IPS-18c (cell line): ENCODE measurements around the gene MYMK.

ENCODE experiments used
- H3K4me3 ChIP-seq: 2 replicates; pipeline ENCODE4 v1.7.0; 2013; ENCODE audit warnings: low read depth, mild to moderate bottlenecking, low read length, moderate library complexity; ENCODE audit not compliant: insufficient read depth
- H3K9me3 ChIP-seq: one replicate; pipeline ENCODE4 v1.6.1; 2013; ENCODE audit warnings: mild to moderate bottlenecking, low read length, moderate library complexity; ENCODE audit not compliant: control insufficient read depth, insufficient read depth

Gene MYMK

DNA sequence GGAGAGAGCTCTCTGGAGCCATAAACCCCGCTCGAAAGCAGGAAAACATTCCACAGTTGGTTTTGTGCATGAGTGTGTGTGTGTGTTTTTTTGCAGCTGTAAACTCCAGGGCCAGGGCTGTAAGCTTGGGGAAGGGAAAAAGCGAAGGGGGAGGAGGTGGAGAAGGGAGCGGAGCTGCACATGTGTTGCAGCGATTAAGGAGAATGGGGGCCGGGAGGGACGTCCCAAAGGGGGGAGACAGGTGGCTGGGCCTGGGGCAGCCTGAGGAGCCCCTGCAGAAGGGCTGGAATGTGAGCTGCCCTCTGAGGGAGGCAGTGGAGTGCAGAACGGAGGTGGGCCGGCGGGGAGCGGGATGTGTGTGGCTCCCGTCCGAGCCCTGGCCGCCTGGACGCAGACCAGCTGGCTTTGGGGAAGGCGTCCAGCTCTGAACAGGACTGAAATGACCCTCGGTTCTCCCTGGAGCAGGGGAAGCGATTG, 2.7 kb upstream of the MYMK start:
- no peak overlapping the region for H3K4me3 ChIP-seq
- H3K9me3 ChIP-seq: no peaks in the 10 kb centered on the region

DNA sequence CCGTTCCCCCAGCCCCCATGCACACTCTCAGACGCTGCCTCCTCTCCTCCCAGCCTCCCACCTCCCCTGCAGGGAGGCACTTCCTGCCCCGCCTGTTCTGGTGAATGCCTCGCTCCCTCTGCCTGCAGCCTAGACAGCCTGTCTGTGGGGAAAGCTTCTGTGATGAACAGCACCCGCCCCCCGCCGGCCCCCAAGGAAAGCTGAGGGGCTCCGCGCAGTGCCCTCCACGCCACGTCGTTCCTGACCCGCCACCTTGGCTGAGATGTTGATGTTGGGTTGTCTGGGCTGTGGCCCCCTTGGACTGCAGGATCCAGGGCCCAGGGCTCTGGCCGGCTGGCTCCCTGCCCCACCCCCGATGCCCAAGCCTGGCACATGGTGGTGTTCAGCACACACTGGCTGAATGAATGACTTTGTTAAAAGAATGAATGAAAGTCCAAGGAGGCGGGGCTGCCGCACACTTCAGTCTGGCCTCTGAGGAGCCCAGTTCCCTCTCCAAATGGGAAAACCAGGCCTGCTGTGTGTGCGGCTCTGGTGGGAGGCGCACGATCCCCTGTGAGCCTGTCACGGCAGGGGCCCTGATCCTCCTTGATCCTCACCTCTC, 2.1 kb upstream of the MYMK start:
- Histone ChIP-seq H3K4me3 (no peak overlapping the region), H3K9me3 (peaks cover 2% of the 10 kb centered on the region)

DNA sequence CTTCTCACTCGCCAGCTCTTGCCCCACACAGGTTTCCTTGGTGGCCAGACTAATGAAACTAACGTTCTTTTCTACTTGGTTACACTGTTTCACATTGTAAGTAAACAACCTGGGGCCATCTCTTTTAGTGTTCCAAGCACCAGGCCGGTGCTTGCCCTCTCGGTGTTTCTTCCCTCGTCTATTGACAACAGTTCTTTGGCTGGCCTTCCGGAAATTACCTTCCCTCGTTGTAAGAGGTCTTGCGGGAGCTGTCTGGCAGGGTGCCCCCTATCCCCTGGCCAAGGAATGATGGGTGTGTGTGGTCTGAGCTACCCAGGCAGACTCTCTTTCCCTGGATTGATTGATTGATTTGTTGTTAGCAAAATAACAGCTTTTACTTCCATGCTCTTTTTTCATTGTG, 918 bp upstream of the MYMK start:
- Histone ChIP-seq H3K4me3 (no peak overlapping the region), H3K9me3 (peaks cover 2% of the 10 kb centered on the region)

GRCh38 chr9:133524146-133524545, 613 bp downstream of the MYMK start:
- peaks cover 2% of the 10 kb centered on the region for H3K9me3 ChIP-seq
- no peak overlapping the region for H3K4me3 ChIP-seq

DNA sequence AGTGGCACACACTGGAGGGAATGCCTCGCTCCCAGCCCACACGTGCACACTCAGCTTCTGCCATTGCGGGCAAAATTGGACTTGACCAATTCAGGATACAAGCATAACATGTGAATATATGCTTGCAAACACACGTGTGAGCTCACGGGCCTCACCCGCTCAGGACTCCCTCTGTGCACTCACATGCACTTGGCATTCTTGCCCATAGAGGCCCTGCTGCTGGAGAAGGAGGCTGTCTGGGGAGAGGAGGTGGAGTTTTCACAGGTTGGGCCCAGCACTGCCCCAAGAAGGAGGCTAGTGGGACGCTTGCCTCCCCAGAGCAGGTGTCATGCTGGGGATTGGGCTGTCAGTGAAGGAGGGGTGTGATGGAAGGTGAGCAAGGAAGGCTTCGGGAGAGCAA, 1.7 kb downstream of the MYMK start:
- Histone ChIP-seq H3K9me3 (peaks cover 2% of the 10 kb centered on the region), H3K4me3 (no peak overlapping the region)

DNA sequence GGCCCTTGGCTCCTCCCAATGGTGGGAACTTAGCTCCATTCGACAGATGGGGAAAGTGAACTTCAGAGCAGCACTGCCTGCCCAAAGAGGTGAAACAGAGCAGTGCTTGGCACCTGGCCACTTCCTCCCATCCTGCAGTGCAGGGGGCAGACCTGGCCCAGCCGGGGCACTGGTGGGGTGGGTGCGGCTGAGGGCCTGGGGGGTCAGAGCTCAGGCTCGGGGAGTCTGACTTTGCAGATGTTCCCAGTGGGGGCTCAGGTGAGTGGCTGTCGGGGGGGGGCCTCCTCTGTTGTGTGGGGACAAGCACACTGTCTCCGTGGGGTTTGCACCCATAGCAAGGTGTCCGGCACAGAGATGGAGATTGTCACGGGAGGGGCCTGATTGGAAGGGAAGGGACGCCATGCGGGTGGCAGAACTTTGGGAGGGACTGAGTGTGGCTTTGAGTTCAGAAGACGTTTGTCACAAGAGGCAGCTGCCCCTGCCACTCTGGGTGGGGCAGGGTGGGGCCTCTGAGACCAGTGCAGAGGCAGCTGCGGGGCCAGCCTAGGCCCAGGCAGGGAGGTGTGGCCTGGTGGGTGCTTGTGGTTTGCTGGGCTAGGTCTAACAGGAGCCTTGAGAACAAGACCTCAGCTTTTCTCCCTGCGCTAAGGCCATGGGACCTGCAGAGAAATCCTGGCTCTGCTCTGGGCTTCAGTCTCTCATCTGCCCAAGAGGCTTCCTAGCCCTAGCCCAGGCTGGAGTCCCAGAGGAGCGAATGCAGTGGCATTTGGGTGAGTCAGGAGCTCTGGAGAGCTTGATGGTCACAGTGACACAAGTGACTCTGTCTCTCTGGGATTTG, 2.5 kb downstream of the MYMK start:
- no peak overlapping the region for H3K4me3 ChIP-seq
- peaks cover 2% of the 10 kb centered on the region for H3K9me3 ChIP-seq

DNA sequence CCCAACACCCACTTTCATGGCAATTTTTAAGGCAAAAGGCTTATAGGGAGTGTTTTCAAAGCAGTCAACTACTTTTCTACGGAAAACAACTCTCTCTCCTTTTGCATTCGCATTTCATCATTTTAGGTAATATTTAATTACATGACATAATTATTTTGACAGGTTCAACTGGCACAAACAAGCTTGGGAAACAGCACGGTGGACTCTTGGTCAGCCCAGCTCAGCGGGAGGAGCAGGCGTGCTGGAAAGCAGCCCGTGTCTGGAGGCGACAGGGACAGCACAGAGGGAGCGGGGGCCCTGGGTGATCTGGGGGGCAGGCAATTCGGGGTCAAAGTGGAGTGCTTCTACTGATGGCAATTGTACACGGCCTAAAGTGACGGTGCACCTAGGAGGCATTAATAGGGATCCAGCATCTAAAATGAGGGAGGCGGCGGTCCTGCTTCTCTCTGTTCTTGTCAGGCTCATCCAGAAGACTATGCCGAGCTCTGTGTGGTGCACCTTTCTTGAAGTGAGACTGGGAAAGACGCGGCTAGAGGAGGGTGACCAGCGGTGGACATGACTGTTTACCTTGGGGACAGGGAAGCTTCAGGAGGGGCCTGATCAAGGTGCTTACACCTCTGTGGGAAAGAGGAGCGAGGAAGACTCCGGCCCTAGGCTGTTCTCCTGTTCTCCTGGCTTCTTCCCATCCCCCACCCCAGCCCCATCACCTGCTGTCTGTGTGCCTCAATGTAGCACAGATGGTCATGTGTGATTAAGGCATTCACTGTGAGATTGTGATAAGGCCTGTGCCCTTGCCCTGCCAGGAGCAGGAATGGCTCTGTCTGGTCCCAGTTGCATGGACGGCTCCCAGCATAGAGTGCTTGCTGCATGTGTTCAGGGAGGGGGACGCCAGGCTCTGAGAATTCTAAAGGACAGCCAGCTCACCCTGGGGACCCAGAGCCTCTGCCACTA, 3.4 kb downstream of the MYMK start:
- no peak overlapping the region for H3K4me3 ChIP-seq
- peaks cover 2% of the 10 kb centered on the region for H3K9me3 ChIP-seq

DNA sequence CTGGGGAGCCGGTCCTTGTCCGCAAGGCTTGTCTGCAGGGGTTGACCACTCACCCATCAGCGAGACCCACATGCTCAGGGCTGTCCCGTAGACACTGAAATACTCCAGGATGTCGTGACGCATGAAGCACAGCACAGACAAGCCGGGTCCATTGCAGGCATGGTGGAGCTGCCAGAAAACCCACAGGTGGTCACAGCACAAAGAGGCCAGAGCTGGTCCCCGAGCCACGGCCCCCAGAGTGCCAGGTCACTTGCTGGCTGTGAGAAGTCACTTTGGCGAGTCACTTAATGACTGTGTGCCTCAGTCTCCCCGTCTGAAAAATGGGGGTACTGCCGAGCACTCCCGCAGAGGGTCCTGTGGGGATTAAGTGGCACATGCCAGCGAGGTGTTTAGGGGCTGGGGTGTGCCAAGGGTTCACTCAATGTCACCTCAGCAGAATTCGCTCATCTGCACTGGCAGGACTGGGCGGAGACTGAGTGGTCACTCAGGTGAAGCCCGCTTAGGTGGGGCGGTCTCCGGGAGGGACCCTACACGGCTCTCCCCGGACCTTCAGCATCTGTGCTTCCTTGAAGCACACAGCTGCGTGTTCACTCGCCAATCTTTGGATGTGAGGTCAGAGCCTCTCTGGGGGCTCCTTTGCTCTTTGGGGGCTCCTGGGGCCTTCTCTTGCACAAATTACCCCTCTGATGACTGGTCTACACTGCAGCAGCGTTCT, 4.5 kb downstream of the MYMK start:
- Histone ChIP-seq H3K4me3 (no peak overlapping the region), H3K9me3 (peaks cover 2% of the 10 kb centered on the region)

- H3K4me3 ChIP-seq: no peak overlapping the region
- H3K9me3 ChIP-seq: peaks cover 2% of the 10 kb centered on the region
Measured at GRCh38 chr9:133519693-133520092, 5.1 kb downstream of the MYMK start.

GRCh38 chr9:133518706-133519449, 5.9 kb downstream of the MYMK start:
- no peak overlapping the region for H3K4me3 ChIP-seq
- H3K9me3 ChIP-seq: peaks cover 2% of the 10 kb centered on the region

DNA sequence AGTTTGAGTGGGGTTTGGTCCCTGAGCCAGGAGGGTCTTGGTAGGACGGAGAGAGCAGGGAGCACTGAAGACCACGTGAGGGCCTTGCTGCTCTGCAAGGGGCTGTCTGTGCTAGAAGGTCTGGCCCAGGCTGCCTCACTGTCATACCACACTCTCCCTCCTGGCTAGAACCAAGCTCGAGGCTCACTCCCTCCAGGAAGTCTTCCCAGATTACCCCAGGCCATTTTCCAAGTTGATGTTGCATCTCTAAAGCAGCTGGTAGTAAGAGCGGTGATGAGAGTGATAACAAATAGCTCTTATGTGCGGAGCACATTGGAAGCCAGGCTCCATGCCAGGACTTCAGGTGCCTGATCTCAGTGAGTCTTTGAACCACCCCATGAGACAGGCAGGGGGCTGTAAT, 6.6 kb downstream of the MYMK start:
- H3K4me3 ChIP-seq: no peak overlapping the region
- peaks cover 2% of the 10 kb centered on the region for H3K9me3 ChIP-seq

- Histone ChIP-seq H3K4me3 (no peak overlapping the region), H3K9me3 (peaks cover 2% of the 10 kb centered on the region)
Measured at GRCh38 chr9:133517711-133518110, 7.0 kb downstream of the MYMK start.

- Histone ChIP-seq H3K9me3 (no peaks in the 10 kb centered on the region), H3K4me3 (no peak overlapping the region)
Measured at GRCh38 chr9:133516961-133517350, 7.8 kb downstream of the MYMK start.

GRCh38 chr9:133516256-133516960, 8.4 kb downstream of the MYMK start:
- Histone ChIP-seq H3K9me3 (no peaks in the 10 kb centered on the region), H3K4me3 (no peak overlapping the region)

DNA sequence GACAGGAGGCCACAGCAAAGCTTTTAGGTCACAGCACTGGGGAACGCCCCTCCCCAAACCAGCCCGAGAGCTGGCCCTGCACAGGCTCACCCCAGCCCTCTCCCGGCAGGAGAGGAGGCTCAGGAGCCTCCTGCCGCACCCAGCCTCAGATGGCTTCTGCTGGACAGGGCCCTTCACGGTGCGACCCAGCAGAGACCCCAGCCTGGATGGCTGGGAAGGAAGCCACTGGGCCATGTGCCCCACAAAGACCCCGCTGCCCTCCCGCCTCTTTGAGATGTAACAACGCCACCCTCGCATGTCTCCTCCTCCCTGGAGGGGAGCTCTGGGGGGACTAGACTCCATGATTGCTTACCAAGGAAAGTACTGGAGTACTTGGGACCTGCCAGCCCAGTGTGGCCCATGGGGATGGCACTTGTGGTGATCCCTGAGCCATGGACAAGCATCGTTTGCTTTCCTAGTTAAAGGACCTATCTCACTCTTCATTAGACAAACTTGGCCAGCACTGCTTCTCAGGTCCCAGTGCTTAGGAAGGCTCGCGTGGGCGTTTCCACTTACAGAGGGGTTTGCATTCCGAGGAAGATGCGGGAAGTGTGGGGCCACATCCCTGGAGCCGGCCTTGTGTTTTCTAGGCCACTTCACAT, 9.0 kb downstream of the MYMK start:
- no peak overlapping the region for H3K4me3 ChIP-seq
- H3K9me3 ChIP-seq: peaks cover 2% of the 10 kb centered on the region

DNA sequence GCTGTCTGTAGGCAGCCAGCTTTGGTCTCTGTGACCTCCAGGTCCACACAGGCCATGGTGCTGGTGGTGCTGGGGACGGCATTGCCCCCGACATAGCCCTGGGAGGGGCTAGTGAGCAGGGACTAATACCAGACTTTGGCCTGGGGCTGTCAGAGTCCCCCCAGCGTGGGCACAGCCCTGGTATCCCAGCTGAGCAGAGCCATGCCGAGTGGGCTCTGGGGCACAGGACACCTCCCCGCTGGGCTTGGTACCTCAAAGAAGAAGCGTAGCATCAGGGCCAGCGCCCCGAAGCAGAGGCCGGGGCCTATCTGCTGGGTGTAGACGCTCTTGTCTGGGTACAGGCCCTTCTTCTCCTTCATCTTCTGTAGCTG, 9.5 kb downstream of the MYMK start:
- H3K4me3 ChIP-seq: no peak overlapping the region
- H3K9me3 ChIP-seq: peaks cover 2% of the 10 kb centered on the region
